ENCODE results near the gene SLC4A2. TPM values are rescaled to one million over a fixed set of nuclear protein-coding genes. Genes with fewer than 3 reads are reported as not detected.
A peak's percentile ranks its signal among the peaks of the same experiment; 100 is the strongest.
"Not testable (repeated sequence)": the region's sequence is repeated elsewhere in the genome, so short reads cannot be mapped to it uniquely, and the experiment has no call there.

The SLC4A2 gene
- polyA plus RNA-seq, 2 of the 4 experiments (the other 2 are of a cell fraction), result 112 to 275 TPM

GRCh38 chr7:151010037-151010306 lies 49.4 kb upstream of the SLC4A2 start:
- FAIRE-seq, result no peak
- DNase-seq (ENCODE audit: low read depth in 1 of 2, low spot score in 1 of 2), result no peak
- ATAC-seq, result no peak
- Histone ChIP-seq H3K4me2 (peak overlapping the region; percentile 18; the same call in 2 of the 3 replicates), H3K27ac (peak overlapping the region in 1 of 2 experiments; percentile 15; a peak in 3 of 6 replicates), H3K4me3 (no peak overlapping the region), H3K9me3 (no peaks in the 10 kb centered on the region), H3K4me1 (peaks cover 23% of the 10 kb centered on the region; the same call in 1 of the 3 replicates)
- CTCF ChIA-PET, result interaction anchor here (0.7 to 11.2 kb wide), 12 partner anchors 10 to 114 kb away, joined by 3 to 110 read pairs (median 6); partner anchors contain the start of genes ABCB8 and ATG9B
- POLR2A ChIA-PET, result no interaction called here
- TF ChIP-seq, protein P1, sequence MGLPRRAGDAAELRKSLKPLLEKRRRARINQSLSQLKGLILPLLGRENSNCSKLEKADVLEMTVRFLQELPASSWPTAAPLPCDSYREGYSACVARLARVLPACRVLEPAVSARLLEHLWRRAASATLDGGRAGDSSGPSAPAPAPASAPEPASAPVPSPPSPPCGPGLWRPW (IDR thresholded peaks at IDR 0.05), result no peak
- no peak for TF ChIP-seq FOSB (CRISPR knock-in tag; IDR thresholded peaks at IDR 0.05)
- no peak for TF ChIP-seq CBX2 (IDR thresholded peaks at IDR 0.05; ENCODE audit: borderline replicate concordance, low read depth)
- no peak for TF ChIP-seq FOSL2 (IDR thresholded peaks at IDR 0.05)
- no peak for TF ChIP-seq FOSL2 (CRISPR knock-in tag; IDR thresholded peaks at IDR 0.05)
- TF ChIP-seq RAD21 (conservative IDR thresholded peaks at IDR 0.05 in 1 of 2, IDR thresholded peaks at IDR 0.05 in 1 of 2), result no peak
- no peak for TF ChIP-seq CHD2 (IDR thresholded peaks at IDR 0.05; ENCODE audit: low read length, partially characterized antibody)
- TF ChIP-seq RNF2 (IDR thresholded peaks at IDR 0.05; ENCODE audit: borderline replicate concordance, low read depth), result no peak
- TF ChIP-seq TP53 (CRISPR knock-in tag; IDR thresholded peaks at IDR 0.05), result no peak
- TF ChIP-seq ZNF302 (CRISPR knock-in tag; IDR thresholded peaks at IDR 0.05), result no peak
- no peak for TF ChIP-seq SREBF2 (IDR thresholded peaks at IDR 0.05)
- TF ChIP-seq TFCP2L1 (CRISPR knock-in tag; IDR thresholded peaks at IDR 0.05), result no peak
- no peak for TF ChIP-seq HOXB13 (CRISPR knock-in tag; IDR thresholded peaks at IDR 0.05; ENCODE audit: low read depth)
- no peak for TF ChIP-seq NR3C1 (IDR thresholded peaks at IDR 0.05)
- no CpG with 5 or more reads among the region's 7 CpGs for WGBS (ENCODE audit: missing lambda C conversion rate)

GRCh38 chr7:151010307-151011096 lies 48.9 kb upstream of the SLC4A2 start:
- ChIA-PET POLR2A (no interaction called here), CTCF (interaction anchor here (0.7 to 11.2 kb wide), 15 partner anchors 10 to 113 kb away, joined by 3 to 110 read pairs (median 5); partner anchors contain the start of genes ABCB8 and ATG9B)
- TF ChIP-seq CBX8 (IDR thresholded peaks at IDR 0.05) (no peak), RAD21 (conservative IDR thresholded peaks at IDR 0.05 in 1 of 2, IDR thresholded peaks at IDR 0.05 in 1 of 2) (no peak), NFE2L2 (conservative IDR thresholded peaks at IDR 0.05; ENCODE audit: low read length) (no peak), NPAS2 (CRISPR knock-in tag; IDR thresholded peaks at IDR 0.05; ENCODE audit: borderline replicate concordance) (no peak), HDAC2 (IDR thresholded peaks at IDR 0.05) (no peak), ZSCAN20 (CRISPR knock-in tag; IDR thresholded peaks at IDR 0.05) (no peak)

DNA sequence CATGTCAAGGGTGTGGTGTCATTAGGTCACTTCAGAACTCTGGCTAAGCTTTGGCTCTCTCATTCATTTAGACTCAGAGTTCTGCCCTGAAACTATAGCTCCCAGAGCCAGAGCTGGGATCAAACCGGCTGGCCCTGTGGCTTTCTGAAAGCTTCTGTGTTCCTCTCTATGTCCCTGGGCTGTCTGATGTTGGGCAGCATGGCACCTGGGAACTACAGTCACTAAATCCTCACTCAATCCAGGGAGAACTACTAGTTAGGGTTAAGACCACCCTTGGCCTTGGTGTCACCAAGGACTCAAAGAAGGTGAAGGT lies 48.3 kb upstream of the SLC4A2 start:
- POLR2A ChIA-PET, result no interaction called here
- H3K4me2 ChIP-seq, result no peak overlapping the region
- DNase-seq (ENCODE audit: low read depth in 1 of 2, low spot score in 1 of 2), result no peak
- CTCF ChIA-PET, result interaction anchor here (0.7 to 4.6 kb wide), 11 partner anchors 8 to 113 kb away, joined by 3 to 36 read pairs (median 4); no protein-coding TSS in a partner anchor
- peak overlapping the region in 1 of 2 experiments; percentile 15; a peak in 2 of 6 replicates for H3K27ac ChIP-seq
- WGBS (ENCODE audit: missing lambda C conversion rate), result 67% methylated on average over 1 of the region's 1 CpG
- H3K4me3 ChIP-seq, result no peak overlapping the region
- ATAC-seq, result no peak
- FAIRE-seq, result no peak
- H3K9me3 ChIP-seq, result no peaks in the 10 kb centered on the region
- peaks cover 23% of the 10 kb centered on the region; the same call in 1 of the 3 replicates for H3K4me1 ChIP-seq
- no peak for TF ChIP-seq JUNB (IDR thresholded peaks at IDR 0.05)
- TF ChIP-seq ZSCAN20 (CRISPR knock-in tag; IDR thresholded peaks at IDR 0.05), result no peak
- no peak for TF ChIP-seq RCOR1 (IDR thresholded peaks at IDR 0.05; ENCODE audit: low read depth, low read length)
- TF ChIP-seq ATOH8 (CRISPR knock-in tag; IDR thresholded peaks at IDR 0.05; ENCODE audit: low read depth), result no peak

More at GRCh38 chr7:151010307-151011096, 48.9 kb upstream of the SLC4A2 start:
- no peak for DNase-seq (ENCODE audit: low read depth in 1 of 2, low spot score in 1 of 2)
- peak overlapping the region in 1 of 2 experiments; percentile 15; a peak in 3 of 6 replicates for H3K27ac ChIP-seq
- no peak overlapping the region for H3K4me3 ChIP-seq
- H3K9me3 ChIP-seq, result no peaks in the 10 kb centered on the region
- peaks cover 23% of the 10 kb centered on the region; the same call in 1 of the 3 replicates for H3K4me1 ChIP-seq
- WGBS (ENCODE audit: missing lambda C conversion rate), result 62% methylated on average over 15 of the region's 18 CpGs
- peak overlapping the region; percentile 18; the same call in 2 of the 3 replicates for H3K4me2 ChIP-seq
- peak; percentile 12 to 15; a peak in 2 of 6 replicates for ATAC-seq
- no peak for FAIRE-seq

- CTCF ChIA-PET, result interaction anchor here (0.7 to 4.6 kb wide), 12 partner anchors 9 to 112 kb away, joined by 3 to 36 read pairs (median 4); no protein-coding TSS in a partner anchor
- POLR2A ChIA-PET, result not testable (repeated sequence)
Measured at GRCh38 chr7:151011616-151012015, 47.8 kb upstream of the SLC4A2 start.

More at GRCh38 chr7:151011616-151012015, 47.8 kb upstream of the SLC4A2 start:
- WGBS (ENCODE audit: missing lambda C conversion rate), result 89% methylated on average over 12 of the region's 12 CpGs
- not testable (repeated sequence) for DNase-seq (ENCODE audit: low read depth in 1 of 2, low spot score in 1 of 2); H3K9me3 ChIP-seq; FAIRE-seq; H3K4me2 ChIP-seq; ATAC-seq; H3K27ac ChIP-seq; H3K4me3 ChIP-seq
- H3K4me1 ChIP-seq, result peaks cover 23% of the 10 kb centered on the region; the same call in 1 of the 3 replicates
